ENCODE measurements around the gene PPP1R18. TPM values are rescaled to one million over a fixed set of nuclear protein-coding genes. Genes with fewer than 3 reads are reported as not detected.
"Not testable (repeated sequence)": the region's sequence is repeated elsewhere in the genome, so short reads cannot be mapped to it uniquely, and the experiment has no call there.

The PPP1R18 gene
- total and polyA plus RNA-seq, 2 experiments from 2014 or later, result 11.3 to 12.0 TPM

- H4K20me1 ChIP-seq (ENCODE audit: insufficient read depth, poor library complexity, severe bottlenecking), result peaks cover 46% of the 10 kb centered on the region
Measured at GRCh38 chr6:30725713-30726505, 39.5 kb upstream of the PPP1R18 start.

GRCh38 chr6:30724906-30725667 lies 38.6 kb upstream of the PPP1R18 start:
- H3K36me3 ChIP-seq (replicated peaks; ENCODE audit: insufficient read depth, low read depth), result no peaks in the 10 kb centered on the region
- peak overlapping the region; percentile 23 for H3K4me2 ChIP-seq
- no peaks in the 10 kb centered on the region for H3K9me2 ChIP-seq (replicated peaks; ENCODE audit: insufficient read depth)
- peaks cover 60% of the 10 kb centered on the region for H3K79me2 ChIP-seq
- H3K27me3 ChIP-seq, result no peaks in the 10 kb centered on the region
- no peak for DNase-seq (ENCODE audit: low spot score)
- WGBS (ENCODE audit: low lambda C conversion rate, missing lambda C conversion rate), result 77% methylated on average over 6 of the region's 6 CpGs
- no peak overlapping the region for H2AFZ ChIP-seq
- H3K4me3 ChIP-seq, result no peak overlapping the region
- H3K4me1 ChIP-seq (ENCODE audit: insufficient read depth), result peaks cover 5% of the 10 kb centered on the region
- no peaks in the 10 kb centered on the region for H3K9me3 ChIP-seq (ENCODE audit: low read depth)
- peaks cover 46% of the 10 kb centered on the region for H4K20me1 ChIP-seq (ENCODE audit: insufficient read depth, poor library complexity, severe bottlenecking)
- TF ChIP-seq CTCF (IDR thresholded peaks at IDR 0.05; ENCODE audit: poor library complexity) (no peak), EZH2 (IDR thresholded peaks at IDR 0.05; ENCODE audit: borderline replicate concordance) (no peak), EZH2phosphoT487 (IDR thresholded peaks at IDR 0.05; ENCODE audit: low read depth, severe bottlenecking, unreplicated experiment) (no peak)
- H3K27ac ChIP-seq, result peak overlapping the region; percentile 10

More at GRCh38 chr6:30725713-30726505, 39.5 kb upstream of the PPP1R18 start:
- no peak overlapping the region for H2AFZ ChIP-seq
- H3K4me3 ChIP-seq, result no peak overlapping the region
- peaks cover 58% of the 10 kb centered on the region for H3K79me2 ChIP-seq
- H3K36me3 ChIP-seq (replicated peaks; ENCODE audit: insufficient read depth, low read depth), result no peaks in the 10 kb centered on the region
- H3K4me2 ChIP-seq, result no peak overlapping the region
- peaks cover 5% of the 10 kb centered on the region for H3K4me1 ChIP-seq (ENCODE audit: insufficient read depth)
- H3K9me2 ChIP-seq (replicated peaks; ENCODE audit: insufficient read depth), result no peaks in the 10 kb centered on the region
- peak overlapping the region; percentile 18 for H3K27ac ChIP-seq
- WGBS (ENCODE audit: low lambda C conversion rate, missing lambda C conversion rate), result 64% methylated on average over 3 of the region's 3 CpGs
- no peaks in the 10 kb centered on the region for H3K9me3 ChIP-seq (ENCODE audit: low read depth)
- TF ChIP-seq CTCF (IDR thresholded peaks at IDR 0.05; ENCODE audit: poor library complexity), result no peak
- no peak for TF ChIP-seq EZH2 (IDR thresholded peaks at IDR 0.05; ENCODE audit: borderline replicate concordance)
- no peak for TF ChIP-seq EZH2phosphoT487 (IDR thresholded peaks at IDR 0.05; ENCODE audit: low read depth, severe bottlenecking, unreplicated experiment)
- H3K27me3 ChIP-seq, result no peaks in the 10 kb centered on the region
- no peak for DNase-seq (ENCODE audit: low spot score)

- TF ChIP-seq CTCF (IDR thresholded peaks at IDR 0.05; ENCODE audit: poor library complexity), result peak; percentile 11
- H3K4me2 ChIP-seq, result peak overlapping the region; percentile 14
- H3K9me2 ChIP-seq (replicated peaks; ENCODE audit: insufficient read depth); H3K4me3 ChIP-seq; H3K9me3 ChIP-seq (ENCODE audit: low read depth); H3K4me1 ChIP-seq (ENCODE audit: insufficient read depth); H3K36me3 ChIP-seq (replicated peaks; ENCODE audit: insufficient read depth, low read depth); DNase-seq (ENCODE audit: low spot score); H2AFZ ChIP-seq; H3K27me3 ChIP-seq: not testable (repeated sequence)
- peak overlapping the region; percentile 10 for H3K27ac ChIP-seq
- 84% methylated on average over 29 of the region's 29 CpGs for WGBS (ENCODE audit: low lambda C conversion rate, missing lambda C conversion rate)
- peaks cover 53% of the 10 kb centered on the region for H3K79me2 ChIP-seq
- H4K20me1 ChIP-seq (ENCODE audit: insufficient read depth, poor library complexity, severe bottlenecking), result peaks cover 46% of the 10 kb centered on the region
Measured at GRCh38 chr6:30723843-30724741, 37.6 kb upstream of the PPP1R18 start.

GRCh38 chr6:30723159-30723842 lies 36.9 kb upstream of the PPP1R18 start:
- H4K20me1 ChIP-seq (ENCODE audit: insufficient read depth, poor library complexity, severe bottlenecking), result peaks cover 46% of the 10 kb centered on the region
- H3K4me2 ChIP-seq, result peak overlapping the region; percentile 90
- peak overlapping the region; percentile 41 for H3K27ac ChIP-seq
- not testable (repeated sequence) for H3K9me2 ChIP-seq (replicated peaks; ENCODE audit: insufficient read depth); H3K4me3 ChIP-seq; H3K9me3 ChIP-seq (ENCODE audit: low read depth); H3K27me3 ChIP-seq; H2AFZ ChIP-seq; DNase-seq (ENCODE audit: low spot score); H3K36me3 ChIP-seq (replicated peaks; ENCODE audit: insufficient read depth, low read depth)
- H3K4me1 ChIP-seq (ENCODE audit: insufficient read depth), result peaks cover 13% of the 10 kb centered on the region
- H3K79me2 ChIP-seq, result peaks cover 58% of the 10 kb centered on the region
- WGBS (ENCODE audit: low lambda C conversion rate, missing lambda C conversion rate), result 74% methylated on average over 16 of the region's 16 CpGs

Measured in hepatocyte (in vitro differentiated cells).